HL-60 (cell line): Measurements from ENCODE around the gene ETV3L.
A peak's percentile ranks its signal among the peaks of the same experiment; 100 is the strongest.
"Not testable (repeated sequence)": the region's sequence is repeated elsewhere in the genome, so short reads cannot be mapped to it uniquely, and the experiment has no call there.

Experiments
- DNase-seq, 2 experiments: peaks; one replicate each; pipeline ENCODE4 v3.0.0-alpha.2; 2010 to 2020; ENCODE audit warnings: low read depth in 1 of 2, low spot score in 1 of 2
- H3K27ac ChIP-seq: fragments of 250-450 bp; sonication (Bioruptor Pico); replicated peaks from 2 replicates; pipeline ENCODE4 v1.5.1; 2020; ENCODE audit warnings: mild to moderate bottlenecking, moderate library complexity
- H3K27me3 ChIP-seq: fragments of 250-450 bp; sonication (Bioruptor Pico); 2 replicates; pipeline ENCODE4 v1.5.1; 2021; ENCODE audit warnings: mild to moderate bottlenecking, moderate library complexity; ENCODE audit not compliant: insufficient read depth, poor library complexity, severe bottlenecking
- H3K4me3 ChIP-seq: replicated peaks from 2 replicates; pipeline ENCODE4 v1.5.1; 2011; ENCODE audit warnings: mild to moderate bottlenecking, control low read depth, low read length; ENCODE audit not compliant: insufficient read depth
- CTCF ChIP-seq: IDR thresholded peaks from one replicate; pipeline ENCODE4 v1.5.1; 2011; ENCODE audit warnings: low read length, control low read depth, inconsistent platforms; ENCODE audit not compliant: insufficient read depth
- GABPA ChIP-seq: IDR thresholded peaks from 2 replicates; pipeline ENCODE4 v1.6.1; 2012; ENCODE audit warnings: low read depth
- POLR2AphosphoS5 ChIP-seq: IDR thresholded peaks from 2 replicates; pipeline ENCODE4 v1.6.1; 2012; ENCODE audit warnings: low read depth
- REST ChIP-seq: IDR thresholded peaks from 2 replicates; pipeline ENCODE4 v1.6.1; 2012; ENCODE audit warnings: low read depth; ENCODE audit not compliant: insufficient replicate concordance
- SPI1 ChIP-seq: IDR thresholded peaks from 2 replicates; pipeline ENCODE4 v1.6.1; 2012; ENCODE audit warnings: low read depth, mild to moderate bottlenecking, borderline replicate concordance

The ETV3L gene

GRCh38 chr1:157069601-157070000, 30.0 kb downstream of the ETV3L start:
- Histone ChIP-seq H3K27ac (no peak overlapping the region), H3K27me3 (peaks cover 5% of the 10 kb centered on the region), H3K4me3 (no peak overlapping the region)
- DNase-seq: no peak
- no peak for TF ChIP-seq REST
- TF ChIP-seq SPI1: no peak
- no peak for TF ChIP-seq CTCF
- TF ChIP-seq GABPA: no peak
- no peak for TF ChIP-seq POLR2AphosphoS5

GRCh38 chr1:157059241-157059640, 40.4 kb downstream of the ETV3L start:
- DNase-seq: not testable (repeated sequence)

GRCh38 chr1:157056269-157056668, 43.3 kb downstream of the ETV3L start:
- DNase-seq: no peak
- no peaks in the 10 kb centered on the region for H3K27me3 ChIP-seq
- H3K27ac ChIP-seq: no peak overlapping the region
- H3K4me3 ChIP-seq: no peak overlapping the region
- no peak for TF ChIP-seq CTCF
- TF ChIP-seq POLR2AphosphoS5: no peak
- no peak for TF ChIP-seq REST
- no peak for TF ChIP-seq GABPA
- 0 out of 2 replicates have a peak, but pooled peaks have one; percentile 6 for TF ChIP-seq SPI1

More at GRCh38 chr1:157059241-157059640, 40.4 kb downstream of the ETV3L start:
- not testable (repeated sequence) for H3K27ac ChIP-seq, H3K27me3 ChIP-seq, H3K4me3 ChIP-seq

- peak in 1 of 2 experiments; percentile 63 for DNase-seq
- not testable (repeated sequence) for H3K27me3 ChIP-seq, H3K27ac ChIP-seq, H3K4me3 ChIP-seq
- peak; percentile 45; the same call in 1 of the 2 replicates for TF ChIP-seq SPI1
These were observed 43.9 kb downstream of the ETV3L start for GRCh38 chr1:157055729-157056128.

- TF ChIP-seq REST (no peak), GABPA (no peak), POLR2AphosphoS5 (no peak), SPI1 (no peak), CTCF (no peak)
- H3K4me3 ChIP-seq: no peak overlapping the region
- no peak overlapping the region for H3K27ac ChIP-seq
- DNase-seq: no peak
- peaks cover 3% of the 10 kb centered on the region for H3K27me3 ChIP-seq
These were observed 48.8 kb downstream of the ETV3L start for GRCh38 chr1:157050836-157051235.
